ENCODE data around the gene AGAP1.
"Not testable (repeated sequence)": the region's sequence is repeated elsewhere in the genome, so short reads cannot be mapped to it uniquely, and the experiment has no call there.

Gene AGAP1

GRCh38 chr2:236124182-236124893, 630.5 kb downstream of the AGAP1 start:
- DNase-seq: no peak

- DNase-seq: no peak
These were observed 631.7 kb downstream of the AGAP1 start for GRCh38 chr2:236125541-236125940.

DNA sequence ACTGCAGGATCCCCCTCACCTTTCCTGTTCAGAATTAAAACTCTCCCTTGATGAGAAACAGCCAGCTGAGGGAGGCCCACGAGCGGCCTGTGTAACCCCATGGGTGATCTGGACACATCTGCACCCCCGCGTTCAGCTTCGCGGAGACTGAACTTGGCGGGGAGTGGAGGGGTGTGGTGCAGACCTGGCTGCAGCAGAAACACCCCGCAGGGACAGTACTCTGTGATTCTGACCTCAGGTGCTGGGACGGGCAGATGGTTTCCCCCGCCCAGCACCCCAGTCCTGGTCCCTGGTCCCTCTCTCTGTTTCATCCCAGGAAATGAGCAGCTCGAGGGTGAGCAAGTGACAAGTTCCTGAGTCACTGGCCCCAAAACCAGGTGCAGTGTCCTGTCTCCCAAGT, 633.2 kb downstream of the AGAP1 start:
- DNase-seq: no peak

GRCh38 chr2:236128321-236128720, 634.5 kb downstream of the AGAP1 start:
- no peak for DNase-seq

- DNase-seq: no peak
These were observed 636.1 kb downstream of the AGAP1 start for GRCh38 chr2:236129935-236130334.

DNA sequence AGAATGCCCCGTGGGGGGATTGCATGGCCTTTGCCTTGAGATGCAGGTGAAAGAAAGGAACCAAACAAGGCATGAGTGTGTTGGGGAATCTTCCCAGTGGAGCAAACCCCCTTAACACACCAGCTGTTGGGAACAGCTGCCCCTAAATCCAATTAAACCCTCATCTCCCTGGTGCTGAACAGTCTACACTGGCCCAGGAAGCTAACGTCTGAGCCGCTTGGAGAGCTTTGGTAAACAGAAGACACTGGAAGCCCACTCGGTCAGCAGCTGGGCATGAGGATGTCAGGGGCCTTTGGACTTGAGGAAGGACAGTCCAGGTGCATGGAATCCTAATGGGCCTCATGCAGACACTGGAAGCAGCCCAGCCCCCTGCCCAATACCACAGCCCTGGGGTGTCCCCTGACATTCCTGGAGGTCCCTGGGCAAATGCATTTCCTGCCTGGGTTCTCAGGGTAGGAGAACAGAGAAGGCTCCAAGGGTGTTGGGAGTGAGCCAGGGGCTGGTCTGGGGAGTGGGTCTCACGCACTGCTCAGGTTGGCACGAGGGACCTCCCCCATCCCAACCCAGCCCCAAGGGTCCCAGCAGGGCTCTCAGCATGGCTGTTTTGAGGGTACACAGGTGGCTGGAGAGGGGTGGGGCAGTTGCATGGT, 636.6 kb downstream of the AGAP1 start:
- DNase-seq: no peak

- no peak for DNase-seq
These were observed 637.3 kb downstream of the AGAP1 start for GRCh38 chr2:236131073-236131692.

DNA sequence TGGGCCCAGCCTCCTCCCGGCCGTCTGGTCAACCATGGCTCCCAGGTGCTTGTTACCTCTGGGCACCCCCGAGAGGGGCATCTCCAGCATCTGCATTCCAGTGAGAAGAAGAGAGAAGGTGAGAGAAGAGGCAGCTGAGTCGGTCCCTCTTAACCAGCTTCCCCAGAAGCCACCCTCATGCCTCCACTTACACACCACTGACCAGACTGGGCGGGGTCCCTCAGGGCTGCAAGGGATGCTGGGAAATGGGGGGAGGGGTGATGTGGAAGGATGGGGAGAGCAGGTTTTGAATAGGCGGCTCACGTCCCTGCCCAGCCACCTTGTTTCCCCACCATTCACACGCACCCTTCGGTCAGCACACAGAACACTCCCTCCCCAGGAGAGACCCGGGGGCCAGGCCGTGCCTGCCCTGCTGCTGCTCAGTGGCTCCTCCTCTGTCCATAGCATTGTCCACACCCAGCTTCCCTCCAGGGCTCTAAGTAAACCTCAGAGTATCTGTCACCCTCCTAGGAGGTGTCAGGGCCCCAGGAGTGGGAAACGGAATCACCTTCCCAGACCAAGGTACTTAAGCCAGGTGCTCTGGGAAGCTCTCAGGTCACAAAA, 639.7 kb downstream of the AGAP1 start:
- DNase-seq: no peak

- DNase-seq: no peak
These were observed 642.7 kb downstream of the AGAP1 start for GRCh38 chr2:236136538-236136937.

DNA sequence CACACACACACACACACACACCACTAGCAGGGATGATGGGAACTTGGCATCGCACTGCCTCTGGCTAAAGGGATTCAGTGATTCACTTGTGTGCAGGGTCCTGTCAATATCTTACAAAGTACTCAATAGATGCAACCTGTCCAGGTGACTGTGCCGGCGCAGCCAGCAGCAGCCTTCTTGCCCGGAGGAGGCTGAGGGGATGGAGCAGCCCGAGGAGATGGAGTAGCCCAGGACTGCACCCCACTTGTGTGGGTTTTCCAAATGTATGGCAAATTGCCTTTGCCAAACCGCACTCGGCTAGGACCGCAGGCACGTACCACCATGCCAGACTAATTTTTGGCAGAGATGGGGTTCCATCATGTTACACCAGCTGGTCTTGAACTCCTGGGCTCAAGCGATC, 643.2 kb downstream of the AGAP1 start:
- DNase-seq: no peak

- DNase-seq: not testable (repeated sequence)
These were observed 647.8 kb downstream of the AGAP1 start for GRCh38 chr2:236141616-236142015.

- DNase-seq: no peak
These were observed 650.0 kb downstream of the AGAP1 start for GRCh38 chr2:236143811-236144210.

DNA sequence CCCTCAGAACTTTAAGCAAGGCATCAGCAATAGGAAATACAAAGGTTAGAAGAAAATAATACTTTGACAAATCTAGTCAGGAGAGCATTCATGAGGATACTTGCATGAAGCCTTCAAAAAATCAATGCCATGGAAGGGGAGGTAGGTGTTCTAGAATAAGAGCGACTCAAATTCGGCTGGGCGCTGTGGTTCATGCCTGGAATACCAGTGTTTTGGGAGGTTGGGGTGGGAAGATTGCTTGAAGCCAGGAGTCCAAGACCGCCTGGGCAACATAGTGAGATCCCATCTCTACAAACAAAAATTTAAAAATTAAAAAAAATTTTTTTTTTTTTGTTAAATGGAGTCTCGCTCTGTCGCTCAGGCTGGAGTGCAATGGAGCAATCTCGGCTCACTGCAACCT, 652.6 kb downstream of the AGAP1 start:
- no peak for DNase-seq

- DNase-seq: no peak
These were observed 661.6 kb downstream of the AGAP1 start for GRCh38 chr2:236155406-236155805.

DNA sequence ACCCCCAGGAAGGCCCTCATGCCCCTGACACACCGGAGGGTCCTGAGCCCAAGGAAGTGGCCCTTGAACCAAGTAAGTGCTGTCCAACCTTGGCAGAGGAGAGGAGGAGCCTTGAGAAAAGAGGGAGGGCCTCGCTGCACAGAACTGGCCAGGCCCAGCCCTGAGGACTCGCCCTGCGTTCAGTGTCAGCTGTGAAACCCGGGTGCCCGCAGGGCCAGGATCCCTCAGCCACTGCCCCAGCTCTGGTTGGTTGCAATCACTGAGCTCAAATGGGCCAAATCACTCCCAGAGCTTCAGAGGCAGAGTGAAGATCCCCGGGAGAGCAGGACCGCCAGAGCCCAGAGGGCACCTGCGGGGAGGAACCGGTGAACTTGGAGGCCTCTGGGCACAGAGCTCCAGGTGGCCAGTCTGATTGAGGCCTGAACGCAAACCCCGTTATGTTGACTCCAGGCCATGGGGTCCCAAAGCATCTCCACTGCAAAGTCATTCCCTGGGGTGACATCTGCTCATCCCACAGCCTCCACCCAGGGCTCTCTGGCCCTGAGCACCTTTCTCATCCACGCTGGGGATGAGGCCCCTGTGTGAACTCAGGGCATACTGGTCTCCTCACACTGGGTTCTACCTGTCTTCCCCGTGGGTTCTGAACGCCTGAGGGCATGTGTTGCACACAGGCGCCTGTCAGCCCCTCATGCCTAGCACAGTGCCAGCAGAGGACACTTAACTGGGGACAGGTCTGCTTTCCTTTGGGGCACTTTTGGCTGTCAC, 662.4 kb downstream of the AGAP1 start:
- no peak for DNase-seq

- no peak for DNase-seq
These were observed 663.0 kb downstream of the AGAP1 start for GRCh38 chr2:236156860-236157194.

DNA sequence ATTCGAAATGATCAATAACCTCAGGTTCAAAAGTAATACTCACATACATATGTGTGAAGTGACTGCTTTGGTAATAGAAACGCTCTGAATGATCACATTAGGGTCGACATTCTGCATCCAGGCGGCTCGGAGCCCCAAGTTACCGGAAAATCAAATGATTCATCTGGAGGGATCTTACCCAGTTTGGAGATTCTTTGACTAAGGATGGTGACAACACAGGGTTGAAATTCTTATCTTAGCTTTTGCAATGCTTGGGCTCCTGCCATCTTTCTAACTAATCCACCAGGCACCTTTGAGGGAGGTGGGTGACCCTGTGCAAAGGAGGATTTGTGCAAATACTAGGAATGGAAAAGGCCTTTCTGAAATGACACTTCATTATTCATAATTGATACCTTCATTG, 663.5 kb downstream of the AGAP1 start:
- no peak for DNase-seq

DNA sequence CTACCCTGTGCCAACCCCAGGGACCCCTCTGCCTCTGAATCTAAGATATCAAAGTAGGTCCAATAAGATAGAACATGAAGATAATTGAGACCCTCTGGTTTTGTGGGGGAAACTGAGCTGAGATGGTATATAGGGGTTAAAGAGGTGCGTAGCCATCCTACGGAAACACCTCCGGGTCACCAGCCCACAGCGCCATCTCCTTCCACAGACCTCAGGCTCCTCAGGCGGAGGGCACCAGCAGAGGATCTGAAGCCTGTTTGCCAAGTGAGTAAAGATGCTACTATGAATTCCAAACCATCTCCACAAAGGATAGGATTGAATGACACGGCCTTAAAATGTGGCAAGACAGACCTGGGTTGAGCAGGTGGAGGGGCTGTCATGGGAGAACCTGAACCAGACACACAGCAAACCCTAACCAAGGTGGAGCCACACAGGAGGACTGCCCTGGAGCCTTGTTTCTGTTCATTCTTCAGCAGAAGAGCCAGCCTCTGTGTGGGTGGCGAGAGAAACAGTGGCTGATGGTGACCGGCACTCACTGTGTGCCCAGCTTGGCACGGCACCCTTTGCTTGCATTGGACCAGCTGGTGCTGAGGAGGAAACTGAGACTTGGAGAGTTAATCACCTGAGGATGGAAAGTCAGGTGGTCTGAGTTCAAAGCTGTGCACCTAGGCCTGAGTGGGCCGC, 664.1 kb downstream of the AGAP1 start:
- DNase-seq: no peak

DNA sequence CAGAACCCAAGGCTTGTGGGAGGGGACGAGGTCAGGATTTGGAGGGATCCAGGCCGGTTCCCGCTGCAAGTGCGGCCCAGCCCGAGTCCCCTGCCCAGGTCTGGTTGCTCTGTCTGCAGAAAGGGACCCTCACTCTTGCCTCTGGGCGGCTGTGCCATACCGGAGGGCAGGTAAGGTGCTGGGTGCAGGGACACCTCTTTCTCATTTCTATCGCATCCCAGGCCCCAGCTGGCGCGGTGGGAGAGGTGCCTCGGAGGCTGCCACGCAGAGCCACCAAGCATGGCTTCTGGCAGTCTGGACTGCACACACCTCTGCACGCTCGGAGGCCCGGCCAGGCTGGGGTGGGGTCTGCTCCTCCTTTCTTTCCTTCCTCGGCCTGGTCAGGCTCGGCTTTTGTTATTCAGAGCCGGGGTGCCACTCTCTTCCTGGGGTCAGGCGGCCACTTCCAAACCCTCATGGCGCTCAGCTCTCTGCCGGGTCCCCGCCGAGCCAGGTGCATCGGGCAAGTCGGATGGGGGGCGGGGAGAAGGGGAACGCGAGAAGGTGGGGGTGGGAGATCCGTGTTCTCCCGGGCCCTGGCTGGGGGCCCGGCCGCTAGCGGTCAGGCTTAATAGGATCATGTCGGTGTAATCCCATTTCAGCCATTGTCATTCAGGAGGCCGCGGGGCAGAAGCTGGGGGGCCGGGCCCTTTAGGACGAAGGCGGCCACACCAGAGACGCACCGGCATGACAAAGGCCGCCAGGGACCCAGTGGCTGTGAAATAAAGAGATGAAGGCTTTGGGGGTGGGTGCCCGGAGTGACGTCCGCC, 665.3 kb downstream of the AGAP1 start:
- no peak for DNase-seq

GRCh38 chr2:236159778-236160170, 665.9 kb downstream of the AGAP1 start:
- no peak for DNase-seq

DNA sequence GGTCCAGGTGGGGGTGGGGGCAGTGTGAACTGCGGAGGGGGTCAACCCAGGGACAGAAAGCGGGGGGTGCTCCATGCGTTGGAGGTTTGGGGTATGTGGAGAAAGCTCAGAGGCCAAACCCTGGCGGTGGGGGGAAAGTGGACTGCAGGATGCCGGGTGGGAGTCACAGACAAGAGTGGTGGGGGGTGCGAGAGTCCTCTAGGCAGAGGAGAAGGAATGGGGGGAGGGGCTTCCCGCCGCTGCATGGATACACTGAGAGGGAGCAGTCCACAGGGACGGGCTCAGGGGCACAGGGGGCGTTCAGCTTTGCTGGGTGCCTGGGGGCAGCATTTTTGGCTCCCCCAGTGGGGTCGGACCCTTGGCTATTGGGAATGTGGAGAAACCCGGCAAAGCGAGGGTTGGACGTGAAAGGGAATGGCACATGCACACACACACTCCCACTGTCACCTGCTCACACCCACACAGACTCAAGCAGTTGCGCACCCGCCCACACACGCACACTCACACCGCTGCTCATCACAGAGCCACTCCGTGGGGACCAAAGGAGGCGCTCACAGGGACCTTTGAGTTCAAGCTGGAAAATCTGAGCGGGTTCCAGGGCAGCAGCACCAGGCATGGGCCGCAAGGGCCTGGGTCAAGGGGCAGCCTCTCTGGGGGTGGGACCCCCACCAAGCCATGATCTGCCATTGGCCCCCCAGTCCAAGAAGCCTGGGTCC, 666.7 kb downstream of the AGAP1 start:
- no peak for DNase-seq
